GM12878 (cell line): ENCODE results near the gene SFT2D1. TPM values are rescaled to one million over a fixed set of nuclear protein-coding genes. Genes with fewer than 3 reads are reported as not detected.

Experiments
- ATAC-seq: fragments of 200-7000 bp; cut with Tn5 transposase; 3 replicates; pipeline ENCODE4 v1.9.1; 2020; ENCODE audit warnings: mild to moderate bottlenecking, moderate library complexity
- BruUV-seq: library from RNA; stranded (reverse); fragments of 400-500 nt; replicated peaks from 2 replicates; lab custom pipeline; 2021; lab: Mats Ljungman, UMichigan
- CTCF ChIA-PET: fragments of 300-600 bp; sonication (Branson Sonifier 250); formaldehyde crosslinking; extraction: SDS; loops from one replicate; lab custom pipeline; 2021; ENCODE audit warnings: inconsistent platforms; lab: Yijun Ruan, JAX
- POLR2A ChIA-PET: fragments of 350-600 bp; formaldehyde crosslinking; extraction: SDS; loops from one replicate; lab custom pipeline; 2021; ENCODE audit warnings: inconsistent platforms; lab: Charles Lee
- RAD21 ChIA-PET: fragments of 300-600 bp; sonication (Branson Sonifier 250); formaldehyde crosslinking; loops from one replicate; lab custom pipeline; 2023; ENCODE audit warnings: antibody characterized with exemption; ENCODE audit not compliant: unreplicated experiment; lab: Charles Lee
- SMC1A ChIA-PET: fragments of 300-600 bp; sonication (Branson Sonifier 250); formaldehyde crosslinking; loops from one replicate; lab custom pipeline; 2023; ENCODE audit not compliant: unreplicated experiment, uncharacterized antibody; lab: Charles Lee
- DNase-seq: peaks from one replicate; pipeline ENCODE4 v3.0.0-alpha.2; 2011; ENCODE audit warnings: low read depth, low spot score
- FAIRE-seq: peaks from 3 replicates; lab custom pipeline; 2011; peaks lifted over from hg19 to GRCh38; lab: Jason Lieb, UNC
- H2AFZ ChIP-seq: 2 replicates; pipeline ENCODE4 v1.6.0; 2011; ENCODE audit warnings: low read depth, low read length, control low read depth; ENCODE audit not compliant: control insufficient read depth
- H3K27ac ChIP-seq: 2 replicates; pipeline ENCODE4 v1.5.1; 2011; ENCODE audit warnings: control low read depth; ENCODE audit not compliant: control insufficient read depth, insufficient read depth
- H3K27me3 ChIP-seq, 2 experiments: replicated peaks in 1 of 2; 2 replicates each; pipeline versions ENCODE4 v1.6.0 to v1.6.1; 2011; ENCODE audit warnings: low read length in 1 of 2; ENCODE audit not compliant: control insufficient read depth in 2 of 2, insufficient read depth in 2 of 2
- H3K36me3 ChIP-seq, 2 experiments: 2 replicates each; pipeline ENCODE4 v1.5.1; 2011; ENCODE audit warnings: low read length in 1 of 2; ENCODE audit not compliant: control insufficient read depth in 2 of 2, insufficient read depth in 2 of 2
- H3K4me1 ChIP-seq: 2 replicates; pipeline ENCODE4 v1.6.1; 2011; ENCODE audit warnings: mild to moderate bottlenecking, low read length, moderate library complexity, mixed read lengths; ENCODE audit not compliant: control insufficient read depth, insufficient read depth
- H3K4me2 ChIP-seq: 2 replicates; pipeline ENCODE4 v1.6.0; 2011; ENCODE audit warnings: control low read depth; ENCODE audit not compliant: control insufficient read depth, insufficient read depth
- H3K4me3 ChIP-seq: fragments of 200-600 bp; sonication (generic); 2 replicates; pipeline ENCODE4 v1.5.1; 2016
- H3K79me2 ChIP-seq: 2 replicates; pipeline ENCODE4 v1.6.0; 2011; ENCODE audit warnings: low read length; ENCODE audit not compliant: control insufficient read depth, insufficient read depth
- H3K9ac ChIP-seq: 2 replicates; pipeline ENCODE4 v1.8.0; 2011; ENCODE audit warnings: low read length, control low read depth, mixed read lengths; ENCODE audit not compliant: control insufficient read depth, insufficient read depth
- H3K9me3 ChIP-seq: replicated peaks from 3 replicates; pipeline ENCODE4 v1.5.1; 2011; ENCODE audit warnings: mild to moderate bottlenecking, low read length; ENCODE audit not compliant: control insufficient read depth, insufficient read depth
- H4K20me1 ChIP-seq: 2 replicates; pipeline ENCODE4 v1.6.0; 2011; ENCODE audit not compliant: control insufficient read depth, insufficient read depth
- CBX3 ChIP-seq: fragments of 200-600 bp; sonication (generic); IDR thresholded peaks from 2 replicates; pipeline ENCODE4 v1.6.1; 2016; ENCODE audit warnings: low read depth, borderline replicate concordance
- CBX5 ChIP-seq: sonication (generic); IDR thresholded peaks from 2 replicates; pipeline ENCODE4 v1.6.1; 2016; ENCODE audit warnings: low read depth, moderate library complexity, mild to moderate bottlenecking, inconsistent platforms
- EZH2 ChIP-seq: IDR thresholded peaks from 2 replicates; pipeline ENCODE4 v1.6.1; 2012; ENCODE audit warnings: low read depth, mild to moderate bottlenecking, control low read depth, inconsistent platforms, low read length, borderline replicate concordance; ENCODE audit not compliant: control insufficient read depth
- FOS ChIP-seq: IDR thresholded peaks from 3 replicates; pipeline ENCODE4 v1.6.1; 2011; ENCODE audit warnings: borderline replicate concordance; ENCODE audit not compliant: insufficient read length; ENCODE audit errors: extremely low read depth
- HCFC1 ChIP-seq: fragments of 150-350 bp; IDR thresholded peaks from 2 replicates; pipeline ENCODE4 v1.6.1; 2014; ENCODE audit warnings: low read length
- KDM1A ChIP-seq: fragments of 200-600 bp; sonication (generic); IDR thresholded peaks from 2 replicates; pipeline ENCODE4 v1.6.1; 2016; ENCODE audit warnings: borderline replicate concordance
- RB1 ChIP-seq: fragments of 450-650 bp; formaldehyde crosslinking; IDR thresholded peaks from 2 replicates; pipeline ENCODE4 v1.6.1; 2017; ENCODE audit warnings: mild to moderate bottlenecking, borderline replicate concordance
- RCOR1 ChIP-seq: conservative IDR thresholded peaks from 2 replicates; pipeline ENCODE4 v1.6.1; 2012; ENCODE audit warnings: low read depth, low read length, improper control_type of control experiment
- SREBF1 ChIP-seq: IDR thresholded peaks from 2 replicates; pipeline ENCODE4 v1.6.1; 2012; ENCODE audit warnings: mild to moderate bottlenecking, low read length
- ZBED1 ChIP-seq: IDR thresholded peaks from 2 replicates; pipeline ENCODE4 v1.6.1; 2016; ENCODE audit warnings: borderline replicate concordance
- ZNF384 ChIP-seq: IDR thresholded peaks from 2 replicates; pipeline ENCODE4 v1.6.1; 2012; ENCODE audit warnings: low read depth, mild to moderate bottlenecking, low read length, improper control_type of control experiment, borderline replicate concordance
- WGBS: methylation state at CpG from one replicate; pipeline ENCODE4 v1.1.6; 2016; ENCODE audit warnings: low lambda C conversion rate; ENCODE audit not compliant: insufficient replicate concordance, insufficient coverage; ENCODE audit errors: missing lambda C conversion rate; 5-methylcytosine and 5-hydroxymethylcytosine counted together
- in situ Hi-C: fragments of 300-500 bp; cut with MboI; formaldehyde crosslinking; loops from 9 replicates; pipeline ENCODE4 v1.14.3; 2018; ENCODE audit warnings: mixed read lengths
- intact Hi-C: fragments of 100-400 bp; cut with micrococcal nuclease; formaldehyde crosslinking; loops from one replicate; pipeline ENCODE4 v1.14.2; 2022; ENCODE audit not compliant: unreplicated experiment
- polyA plus RNA-seq, 11 experiments: library from polyadenylated mRNA; depleted of rRNA in 4 of 11; unstranded in 6 of 11; stranded (reverse) in 5 of 11; fragments of >200 nt; fragmentation: Nextera tagmentation in 4 of 11; fragmentation: Illumina TruSeq in 1 of 11; extraction: Ambion mirVana in 4 of 11; extraction: Trizol in 1 of 11; gene quantifications; 1 replicate in 1 of 11; 2 replicates in 10 of 11; pipeline versions ENCODE4 v1.2.1 to v1.2.3, GENCODE V29; 2011 to 2016; ENCODE audit warnings: inconsistent platforms in 2 of 11, missing spikeins in 2 of 11, low read depth in 1 of 11
- total RNA-seq, 4 experiments: library from RNA; depleted of rRNA in 3 of 4; stranded (reverse); fragments of >200 nt in 3 of 4; fragmentation: Illumina TruSeq in 1 of 4; extraction: Trizol in 1 of 4; gene quantifications; 2 replicates each; pipeline versions ENCODE4 v1.2.1 to v1.2.3, GENCODE V29; 2013 to 2021
- TF ChIP-seq, protein P1 (sequence below): fragments of 450-650 bp; IDR thresholded peaks from 2 replicates; pipeline ENCODE4 v1.6.1; 2017; ENCODE audit warnings: antibody characterized with exemption, mild to moderate bottlenecking, moderate library complexity
- TF ChIP-seq, protein P2 (sequence below): fragments of 450-650 bp; IDR thresholded peaks from 2 replicates; pipeline ENCODE4 v1.6.1; 2016; ENCODE audit warnings: mild to moderate bottlenecking
- TF ChIP-seq, protein P3 (sequence below): IDR thresholded peaks from 2 replicates; pipeline ENCODE4 v1.6.1; 2012; ENCODE audit warnings: low read length, inconsistent platforms

Gene SFT2D1
- total and polyA plus RNA-seq, 10 of the 15 experiments (the other 5 are each of a cell fraction or from before 2014, with no cell fraction given), result 69.5 to 281 (median 124) TPM

- TF ChIP-seq HCFC1 (no peak), ZBED1 (no peak), ZNF384 (no peak)
- TF ChIP-seq, protein P1, sequence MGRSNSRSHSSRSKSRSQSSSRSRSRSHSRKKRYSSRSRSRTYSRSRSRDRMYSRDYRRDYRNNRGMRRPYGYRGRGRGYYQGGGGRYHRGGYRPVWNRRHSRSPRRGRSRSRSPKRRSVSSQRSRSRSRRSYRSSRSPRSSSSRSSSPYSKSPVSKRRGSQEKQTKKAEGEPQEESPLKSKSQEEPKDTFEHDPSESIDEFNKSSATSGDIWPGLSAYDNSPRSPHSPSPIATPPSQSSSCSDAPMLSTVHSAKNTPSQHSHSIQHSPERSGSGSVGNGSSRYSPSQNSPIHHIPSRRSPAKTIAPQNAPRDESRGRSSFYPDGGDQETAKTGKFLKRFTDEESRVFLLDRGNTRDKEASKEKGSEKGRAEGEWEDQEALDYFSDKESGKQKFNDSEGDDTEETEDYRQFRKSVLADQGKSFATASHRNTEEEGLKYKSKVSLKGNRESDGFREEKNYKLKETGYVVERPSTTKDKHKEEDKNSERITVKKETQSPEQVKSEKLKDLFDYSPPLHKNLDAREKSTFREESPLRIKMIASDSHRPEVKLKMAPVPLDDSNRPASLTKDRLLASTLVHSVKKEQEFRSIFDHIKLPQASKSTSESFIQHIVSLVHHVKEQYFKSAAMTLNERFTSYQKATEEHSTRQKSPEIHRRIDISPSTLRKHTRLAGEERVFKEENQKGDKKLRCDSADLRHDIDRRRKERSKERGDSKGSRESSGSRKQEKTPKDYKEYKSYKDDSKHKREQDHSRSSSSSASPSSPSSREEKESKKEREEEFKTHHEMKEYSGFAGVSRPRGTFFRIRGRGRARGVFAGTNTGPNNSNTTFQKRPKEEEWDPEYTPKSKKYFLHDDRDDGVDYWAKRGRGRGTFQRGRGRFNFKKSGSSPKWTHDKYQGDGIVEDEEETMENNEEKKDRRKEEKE, result no peak
These were observed 9.5 kb upstream of the SFT2D1 start (continued) for GRCh38 chr6:166351715-166352285.

GRCh38 chr6:166348305-166348949 lies 6.1 kb upstream of the SFT2D1 start:
- ChIA-PET SMC1A (no interaction called here), POLR2A (no interaction called here), CTCF (no interaction called here), RAD21 (no interaction called here)
- ATAC-seq (no peak), DNase-seq (no peak), FAIRE-seq (no peak)
- Histone ChIP-seq H4K20me1 (no peaks in the 10 kb centered on the region), H3K27me3 (no peaks in the 10 kb centered on the region), H3K27ac (no peak overlapping the region), H3K4me2 (no peak overlapping the region), H2AFZ (no peak overlapping the region), H3K9ac (no peak overlapping the region), H3K9me3 (peaks cover 3% of the 10 kb centered on the region; the same call in 2 of the 3 replicates), H3K36me3 (no peaks in the 10 kb centered on the region), H3K79me2 (peaks cover 1% of the 10 kb centered on the region), H3K4me3 (no peak overlapping the region), H3K4me1 (peaks cover 5% of the 10 kb centered on the region)
- no TSS peak for BruUV-seq
- in situ Hi-C loops (no loop called here), intact Hi-C loops (loop anchor here (10.0 kb wide), 1 partner anchor 806 kb away; the partner anchor contains the start of gene GPR31)
- 79% methylated on average over 6 of the region's 6 CpGs for WGBS
- TF ChIP-seq, protein P2, sequence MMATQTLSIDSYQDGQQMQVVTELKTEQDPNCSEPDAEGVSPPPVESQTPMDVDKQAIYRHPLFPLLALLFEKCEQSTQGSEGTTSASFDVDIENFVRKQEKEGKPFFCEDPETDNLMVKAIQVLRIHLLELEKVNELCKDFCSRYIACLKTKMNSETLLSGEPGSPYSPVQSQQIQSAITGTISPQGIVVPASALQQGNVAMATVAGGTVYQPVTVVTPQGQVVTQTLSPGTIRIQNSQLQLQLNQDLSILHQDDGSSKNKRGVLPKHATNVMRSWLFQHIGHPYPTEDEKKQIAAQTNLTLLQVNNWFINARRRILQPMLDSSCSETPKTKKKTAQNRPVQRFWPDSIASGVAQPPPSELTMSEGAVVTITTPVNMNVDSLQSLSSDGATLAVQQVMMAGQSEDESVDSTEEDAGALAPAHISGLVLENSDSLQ, result no peak
- TF ChIP-seq RCOR1 (no peak), KDM1A (no peak), SREBF1 (no peak), EZH2 (no peak), CBX3 (no peak), RB1 (no peak), CBX5 (no peak), FOS (no peak), ZBED1 (no peak)
- TF ChIP-seq, protein P3, sequence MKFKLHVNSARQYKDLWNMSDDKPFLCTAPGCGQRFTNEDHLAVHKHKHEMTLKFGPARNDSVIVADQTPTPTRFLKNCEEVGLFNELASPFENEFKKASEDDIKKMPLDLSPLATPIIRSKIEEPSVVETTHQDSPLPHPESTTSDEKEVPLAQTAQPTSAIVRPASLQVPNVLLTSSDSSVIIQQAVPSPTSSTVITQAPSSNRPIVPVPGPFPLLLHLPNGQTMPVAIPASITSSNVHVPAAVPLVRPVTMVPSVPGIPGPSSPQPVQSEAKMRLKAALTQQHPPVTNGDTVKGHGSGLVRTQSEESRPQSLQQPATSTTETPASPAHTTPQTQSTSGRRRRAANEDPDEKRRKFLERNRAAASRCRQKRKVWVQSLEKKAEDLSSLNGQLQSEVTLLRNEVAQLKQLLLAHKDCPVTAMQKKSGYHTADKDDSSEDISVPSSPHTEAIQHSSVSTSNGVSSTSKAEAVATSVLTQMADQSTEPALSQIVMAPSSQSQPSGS, result no peak
